ENCODE data around the gene SCD. TPM values are rescaled to one million over a fixed set of nuclear protein-coding genes. Genes with fewer than 3 reads are reported as not detected.
A peak's percentile ranks its signal among the peaks of the same experiment; 100 is the strongest.

SCD gene
- total RNA-seq, 4 donors from 2014 or later: 24.3 to 53.9 (median 49.7) TPM

DNA sequence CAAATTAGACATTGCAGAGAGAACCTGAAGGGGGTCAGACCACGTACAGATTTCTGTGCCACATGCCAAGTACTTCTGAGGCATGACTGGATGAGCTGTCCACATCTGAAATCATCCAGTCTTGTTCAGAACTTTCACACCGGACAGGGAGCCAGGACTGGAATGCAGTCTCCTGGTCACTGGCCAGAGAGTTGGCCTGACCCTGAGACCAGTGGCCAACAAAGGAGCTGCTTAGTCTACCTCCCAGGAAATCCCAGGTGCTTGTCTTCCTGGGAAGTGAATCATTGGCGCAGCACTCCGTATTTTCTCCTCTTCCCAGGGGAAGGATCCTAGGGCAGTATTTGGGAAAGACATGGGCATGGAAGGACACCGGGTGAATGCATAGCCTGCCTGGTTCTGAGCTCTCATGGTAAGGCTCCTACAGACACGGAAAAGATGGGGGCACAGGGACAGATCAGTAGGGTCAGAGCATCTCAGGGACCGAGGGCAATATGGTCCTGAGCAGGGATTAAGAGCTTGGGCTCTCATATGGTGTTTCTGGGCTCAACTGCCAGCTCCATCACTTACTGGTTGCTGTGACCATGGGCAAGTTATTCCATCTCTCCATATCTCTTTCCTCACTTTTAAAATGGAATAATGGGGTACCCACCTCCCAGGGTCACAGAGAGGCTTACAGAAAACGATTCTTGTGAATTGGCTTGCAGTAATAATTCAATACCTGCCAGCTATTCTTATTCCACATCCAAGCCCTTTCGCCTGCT is 1.3 kb upstream of the SCD start:
- Histone ChIP-seq H3K27me3 (peaks cover 15% of the 10 kb centered on the region), H3K9me3 (no peaks in the 10 kb centered on the region), H3K36me3 (no peaks in the 10 kb centered on the region), H3K4me3 (peak overlapping the region; percentile 75), H3K27ac (no peak overlapping the region), H3K4me1 (peaks cover 37% of the 10 kb centered on the region)
- no peak for DNase-seq (ENCODE audit: low spot score in 2 of 2)
- 49% methylated on average over 7 of the region's 9 CpGs for WGBS
- TF ChIP-seq POLR2AphosphoS5 (IDR thresholded peaks at IDR 0.05) (no peak), POLR2A (IDR thresholded peaks at IDR 0.05) (no peak), EP300 (IDR thresholded peaks at IDR 0.05) (no peak)
- TF ChIP-seq, protein P1, sequence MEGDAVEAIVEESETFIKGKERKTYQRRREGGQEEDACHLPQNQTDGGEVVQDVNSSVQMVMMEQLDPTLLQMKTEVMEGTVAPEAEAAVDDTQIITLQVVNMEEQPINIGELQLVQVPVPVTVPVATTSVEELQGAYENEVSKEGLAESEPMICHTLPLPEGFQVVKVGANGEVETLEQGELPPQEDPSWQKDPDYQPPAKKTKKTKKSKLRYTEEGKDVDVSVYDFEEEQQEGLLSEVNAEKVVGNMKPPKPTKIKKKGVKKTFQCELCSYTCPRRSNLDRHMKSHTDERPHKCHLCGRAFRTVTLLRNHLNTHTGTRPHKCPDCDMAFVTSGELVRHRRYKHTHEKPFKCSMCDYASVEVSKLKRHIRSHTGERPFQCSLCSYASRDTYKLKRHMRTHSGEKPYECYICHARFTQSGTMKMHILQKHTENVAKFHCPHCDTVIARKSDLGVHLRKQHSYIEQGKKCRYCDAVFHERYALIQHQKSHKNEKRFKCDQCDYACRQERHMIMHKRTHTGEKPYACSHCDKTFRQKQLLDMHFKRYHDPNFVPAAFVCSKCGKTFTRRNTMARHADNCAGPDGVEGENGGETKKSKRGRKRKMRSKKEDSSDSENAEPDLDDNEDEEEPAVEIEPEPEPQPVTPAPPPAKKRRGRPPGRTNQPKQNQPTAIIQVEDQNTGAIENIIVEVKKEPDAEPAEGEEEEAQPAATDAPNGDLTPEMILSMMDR (IDR thresholded peaks at IDR 0.05): no peak

DNA sequence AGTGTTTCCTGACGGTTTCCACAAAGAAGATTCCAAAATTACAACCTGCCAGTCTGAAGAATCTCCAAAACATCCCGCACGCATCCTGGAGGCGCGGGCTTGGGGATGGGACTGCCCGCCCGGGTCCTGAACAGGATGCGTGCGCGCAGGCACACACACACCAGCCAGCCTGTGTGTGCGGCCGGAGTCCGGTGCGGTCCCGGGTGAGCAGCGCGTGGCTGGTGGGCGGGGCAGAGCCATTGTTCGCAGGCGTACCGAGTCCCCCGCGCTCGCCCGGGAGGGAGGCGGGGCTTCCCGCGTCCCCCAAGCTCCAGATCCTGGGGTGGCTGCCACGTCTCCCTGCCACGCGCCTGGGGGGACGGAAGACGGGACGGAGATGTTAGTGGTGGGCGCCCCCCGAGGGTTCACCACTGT is 675 bp upstream of the SCD start:
- Histone ChIP-seq H3K4me1 (peaks cover 37% of the 10 kb centered on the region), H3K9me3 (no peaks in the 10 kb centered on the region), H3K27me3 (peaks cover 15% of the 10 kb centered on the region), H3K27ac (peak overlapping the region; percentile 59), H3K36me3 (no peaks in the 10 kb centered on the region), H3K4me3 (peak overlapping the region; percentile 75)
- WGBS: 0% methylated on average over 9 of the region's 36 CpGs
- peak in 1 of 2 donors; percentile 84 for DNase-seq (ENCODE audit: low spot score in 2 of 2)
- no peak for TF ChIP-seq EP300 (IDR thresholded peaks at IDR 0.05)
- TF ChIP-seq, protein P1 (IDR thresholded peaks at IDR 0.05): no peak
- no peak for TF ChIP-seq POLR2AphosphoS5 (IDR thresholded peaks at IDR 0.05)
- TF ChIP-seq POLR2A (IDR thresholded peaks at IDR 0.05): no peak

DNA sequence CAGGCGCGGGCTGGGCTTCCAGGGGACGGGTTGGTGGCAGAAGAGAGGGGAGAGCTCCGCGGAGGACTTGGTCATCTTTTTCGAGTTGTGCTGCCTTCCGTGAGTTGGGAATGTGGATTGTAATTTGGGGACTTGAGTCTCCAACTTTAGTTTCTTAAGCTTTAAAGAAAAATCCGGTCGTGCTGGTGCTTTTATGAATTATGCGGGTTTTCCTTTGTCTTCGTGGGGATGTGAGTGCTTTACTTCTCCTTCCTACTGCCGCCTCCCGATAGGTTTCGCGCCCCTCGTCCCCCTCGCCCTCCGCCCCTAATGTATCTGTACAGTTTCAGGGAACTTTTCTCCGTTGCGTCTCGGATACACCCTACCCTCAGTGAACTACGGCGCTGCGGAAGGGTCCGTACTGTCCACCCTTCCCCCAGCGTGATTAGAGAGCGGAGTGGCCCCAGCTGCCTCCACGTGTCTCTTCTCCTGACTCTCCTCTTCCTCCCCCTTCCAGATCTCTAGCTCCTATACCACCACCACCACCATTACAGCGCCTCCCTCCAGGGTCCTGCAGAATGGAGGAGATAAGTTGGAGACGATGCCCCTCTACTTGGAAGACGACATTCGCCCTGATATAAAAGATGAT is 649 bp downstream of the SCD start:
- H3K36me3 ChIP-seq: peaks cover 3% of the 10 kb centered on the region
- H3K4me1 ChIP-seq: peaks cover 37% of the 10 kb centered on the region
- no peak overlapping the region for H3K27ac ChIP-seq
- H3K27me3 ChIP-seq: peaks cover 15% of the 10 kb centered on the region
- 19% methylated on average over 32 of the region's 32 CpGs for WGBS
- H3K4me3 ChIP-seq: peak overlapping the region; percentile 75
- TF ChIP-seq, protein P1 (IDR thresholded peaks at IDR 0.05): no peak
- TF ChIP-seq POLR2AphosphoS5 (IDR thresholded peaks at IDR 0.05) (no peak), POLR2A (IDR thresholded peaks at IDR 0.05) (no peak), EP300 (IDR thresholded peaks at IDR 0.05) (no peak)
- DNase-seq (ENCODE audit: low spot score in 2 of 2): no peak
- H3K9me3 ChIP-seq: no peaks in the 10 kb centered on the region

DNA sequence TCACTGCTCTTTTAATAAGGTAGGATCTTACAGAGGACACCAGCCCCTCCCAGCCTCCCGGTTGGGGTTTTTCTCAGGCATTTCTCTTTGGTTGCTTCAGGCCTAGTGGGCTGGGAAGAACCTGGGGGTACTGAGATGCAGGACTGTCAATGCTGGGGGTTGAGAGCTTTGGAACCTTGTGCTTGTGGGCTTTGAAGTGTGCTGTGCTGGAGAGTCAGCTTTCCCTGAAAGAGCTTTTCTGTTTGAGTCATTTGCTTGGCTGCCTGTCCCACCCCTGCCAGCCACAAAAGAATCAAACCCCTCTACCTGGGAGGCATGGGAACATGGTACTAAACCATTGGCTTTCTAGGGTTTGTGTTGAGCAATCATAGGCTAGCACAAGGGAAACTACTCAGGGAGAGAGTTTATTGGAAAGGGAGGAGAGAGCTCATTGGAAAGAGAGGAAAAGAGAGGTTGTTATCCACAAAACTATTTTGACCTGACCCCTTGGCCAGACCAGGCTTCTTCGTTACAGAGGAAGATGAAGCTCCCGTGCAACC is 1.4 kb downstream of the SCD start:
- H3K27me3 ChIP-seq: peaks cover 15% of the 10 kb centered on the region
- TF ChIP-seq, protein P1 (IDR thresholded peaks at IDR 0.05): no peak
- TF ChIP-seq POLR2AphosphoS5 (IDR thresholded peaks at IDR 0.05) (no peak), EP300 (IDR thresholded peaks at IDR 0.05) (no peak), POLR2A (IDR thresholded peaks at IDR 0.05) (no peak)
- H3K27ac ChIP-seq: no peak overlapping the region
- H3K4me3 ChIP-seq: peak overlapping the region; percentile 75
- H3K4me1 ChIP-seq: peaks cover 37% of the 10 kb centered on the region
- peaks cover 6% of the 10 kb centered on the region for H3K36me3 ChIP-seq
- H3K9me3 ChIP-seq: no peaks in the 10 kb centered on the region
- no peak for DNase-seq (ENCODE audit: low spot score in 2 of 2)
- 87% methylated on average over 3 of the region's 3 CpGs for WGBS

DNA sequence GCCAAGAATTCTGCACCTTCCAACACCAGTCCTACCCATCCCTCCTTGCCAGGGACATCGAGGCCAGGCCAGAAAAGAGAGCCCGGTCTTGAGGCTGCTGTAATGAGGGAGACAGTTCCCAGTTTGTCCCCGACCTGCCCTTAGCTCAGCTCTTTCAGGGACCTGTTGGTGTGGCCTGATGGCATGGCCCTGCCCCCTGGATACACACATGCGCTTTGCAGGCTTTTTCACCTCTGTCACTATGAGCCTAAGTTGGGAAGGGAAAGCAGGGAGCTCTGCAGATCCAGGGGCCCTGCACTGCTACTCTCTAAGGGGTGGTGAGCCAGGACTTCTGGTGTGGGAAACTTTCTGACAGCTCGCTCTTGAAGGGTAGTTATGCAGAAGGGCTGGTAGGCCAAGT is 2.1 kb downstream of the SCD start:
- peaks cover 37% of the 10 kb centered on the region for H3K4me1 ChIP-seq
- peaks cover 6% of the 10 kb centered on the region for H3K36me3 ChIP-seq
- H3K4me3 ChIP-seq: no peak overlapping the region

More for the DNA sequence above, 2.1 kb downstream of the SCD start:
- 60% methylated on average over 1 of the region's 5 CpGs for WGBS
- H3K9me3 ChIP-seq: no peaks in the 10 kb centered on the region
- H3K27ac ChIP-seq: no peak overlapping the region
- no peak for DNase-seq (ENCODE audit: low spot score in 2 of 2)
- H3K27me3 ChIP-seq: peaks cover 15% of the 10 kb centered on the region
- TF ChIP-seq EP300 (IDR thresholded peaks at IDR 0.05) (no peak), POLR2AphosphoS5 (IDR thresholded peaks at IDR 0.05) (no peak), POLR2A (IDR thresholded peaks at IDR 0.05) (no peak)
- TF ChIP-seq, protein P1 (IDR thresholded peaks at IDR 0.05): no peak

All from suprapubic skin (tissue), 4 donors.